Omental fat pad (tissue), 4 donors: ENCODE data around the gene NDUFB5. TPM values are rescaled to one million over a fixed set of nuclear protein-coding genes. Genes with fewer than 3 reads are reported as not detected.

Experiments
- ATAC-seq: fragments of 150-250 bp; one replicate; pipeline ENCODE4 v1.9.1; 2016; ENCODE audit warnings: mild to moderate bottlenecking, moderate library complexity; ENCODE audit not compliant: low FRiP score
- DNase-seq: peaks from one replicate; pipeline ENCODE4 v3.0.0-alpha.2; 2019; ENCODE audit warnings: low spot score
- CTCF ChIP-seq, 3 donors: fragments of 450-650 bp; IDR thresholded peaks; one replicate each; pipeline ENCODE4 v1.5.1; 2016 to 2017; ENCODE audit warnings: antibody characterized with exemption in 3 of 3, mild to moderate bottlenecking in 3 of 3, moderate library complexity in 2 of 3
- total RNA-seq, 4 donors: library from RNA; depleted of rRNA; stranded (reverse); fragments of >200 nt; gene quantifications; one replicate each; pipeline ENCODE4 v1.1.0, GENCODE V29; 2016

Gene NDUFB5
- total RNA-seq, 4 donors from 2014 or later = 67.3 to 113 (median 106) TPM

GRCh38 chr3:179580992-179581391 is 23.6 kb upstream of the NDUFB5 start:
- ATAC-seq (no peak), DNase-seq (no peak)
- TF ChIP-seq CTCF (IDR thresholded peaks at IDR 0.05) = no peak

- ATAC-seq (no peak), DNase-seq (no peak)
- no peak for TF ChIP-seq CTCF (IDR thresholded peaks at IDR 0.05)
Measured at GRCh38 chr3:179589143-179589542, 15.5 kb upstream of the NDUFB5 start.

GRCh38 chr3:179590669-179591068 is 13.9 kb upstream of the NDUFB5 start:
- DNase-seq (no peak), ATAC-seq (no peak)
- TF ChIP-seq CTCF (IDR thresholded peaks at IDR 0.05) = no peak

- DNase-seq (no peak), ATAC-seq (no peak)
- no peak for TF ChIP-seq CTCF (IDR thresholded peaks at IDR 0.05)
Measured at GRCh38 chr3:179591313-179591712, 13.3 kb upstream of the NDUFB5 start.

- no peak for ATAC-seq
- no peak for TF ChIP-seq CTCF (IDR thresholded peaks at IDR 0.05)
Measured at GRCh38 chr3:179599531-179599930, 5.1 kb upstream of the NDUFB5 start.

GRCh38 chr3:179603321-179603720 is 1.3 kb upstream of the NDUFB5 start:
- TF ChIP-seq CTCF (IDR thresholded peaks at IDR 0.05) = no peak
- ATAC-seq (no peak), DNase-seq (no peak)

More at GRCh38 chr3:179599531-179599930, 5.1 kb upstream of the NDUFB5 start:
- DNase-seq = no peak

- DNase-seq (no peak), ATAC-seq (no peak)
- no peak for TF ChIP-seq CTCF (IDR thresholded peaks at IDR 0.05)
Measured at GRCh38 chr3:179603831-179604230, 763 bp upstream of the NDUFB5 start.
